WTC11 (cell line): ENCODE data around the gene PRKCE. TPM values are rescaled to one million over a fixed set of nuclear protein-coding genes. Genes with fewer than 3 reads are reported as not detected.

Source experiments
- ATAC-seq: fragments of 200-7000 bp; cut with Tn5 transposase; 2 replicates; pipeline ENCODE4 v1.10.0; 2021; ENCODE audit warnings: mild to moderate bottlenecking, moderate library complexity
- CTCF ChIA-PET: fragments of 300-600 bp; sonication (Branson Sonifier 250); formaldehyde crosslinking; loops from one replicate; lab custom pipeline; 2021; ENCODE audit warnings: antibody characterized with exemption; lab: Charles Lee
- POLR2A ChIA-PET: fragments of 350-600 bp; sonication (Branson Sonifier 250); formaldehyde crosslinking; loops from one replicate; lab custom pipeline; 2021; ENCODE audit warnings: antibody characterized with exemption; lab: Charles Lee
- DNase-seq: peaks from one replicate; pipeline ENCODE4 v3.0.0; 2021; ENCODE audit warnings: low spot score
- H3K27ac Mint-ChIP-seq: 2 replicates; pipeline ENCODE4 v1.8.0; 2021; ENCODE audit warnings: mixed read lengths
- H3K27me3 Mint-ChIP-seq: 2 replicates; pipeline ENCODE4 v1.8.0; 2021; ENCODE audit warnings: low read depth, mild to moderate bottlenecking, moderate library complexity, mixed read lengths
- H3K36me3 Mint-ChIP-seq: 2 replicates; pipeline ENCODE4 v1.8.0; 2021; ENCODE audit warnings: mixed read lengths
- H3K4me1 Mint-ChIP-seq: 2 replicates; pipeline ENCODE4 v1.8.0; 2022; ENCODE audit warnings: mixed read lengths
- H3K4me3 Mint-ChIP-seq: 2 replicates; pipeline ENCODE4 v1.8.0; 2021; ENCODE audit warnings: mild to moderate bottlenecking, moderate library complexity, mixed read lengths
- H3K9me3 Mint-ChIP-seq: 2 replicates; pipeline ENCODE4 v1.8.0; 2021; ENCODE audit warnings: mixed read lengths
- ELF4 ChIP-seq: sonication (generic); formaldehyde crosslinking; IDR thresholded peaks from 2 replicates; pipeline ENCODE4 v1.8.1; 2022; ENCODE audit warnings: low read depth, mild to moderate bottlenecking, moderate library complexity, missing genetic modification reagents
- ETV6 ChIP-seq: sonication (generic); formaldehyde crosslinking; IDR thresholded peaks from 2 replicates; pipeline ENCODE4 v1.8.1; 2022; ENCODE audit warnings: mild to moderate bottlenecking, missing genetic modification reagents
- GRHL2 ChIP-seq: fragments of 250-450 bp; sonication (Bioruptor Pico); IDR thresholded peaks from 2 replicates; pipeline ENCODE4 v1.8.0; 2022; ENCODE audit warnings: mild to moderate bottlenecking, moderate library complexity; ENCODE audit not compliant: insufficient replicate concordance, severe bottlenecking
- HMGA2 ChIP-seq: fragments of 250-450 bp; sonication (Bioruptor Pico); IDR thresholded peaks from 2 replicates; pipeline ENCODE4 v1.4.0; 2021; ENCODE audit warnings: mild to moderate bottlenecking, moderate library complexity
- JUN ChIP-seq: sonication (generic); formaldehyde crosslinking; IDR thresholded peaks from 2 replicates; pipeline ENCODE4 v1.8.0; 2023; ENCODE audit warnings: mild to moderate bottlenecking, missing genetic modification reagents
- MYBL2 ChIP-seq: sonication (generic); formaldehyde crosslinking; IDR thresholded peaks from 2 replicates; pipeline ENCODE4 v1.8.1; 2023; ENCODE audit warnings: mild to moderate bottlenecking, moderate library complexity, missing genetic modification reagents
- NFYB ChIP-seq: sonication (generic); formaldehyde crosslinking; conservative IDR thresholded peaks from 2 replicates; pipeline ENCODE4 v1.8.0; 2022; ENCODE audit warnings: low read depth, missing genetic modification reagents
- TP53 ChIP-seq: sonication (generic); formaldehyde crosslinking; IDR thresholded peaks from 2 replicates; pipeline ENCODE4 v1.8.1; 2023; ENCODE audit warnings: mild to moderate bottlenecking, missing genetic modification reagents
- ZBTB43 ChIP-seq: sonication (generic); formaldehyde crosslinking; IDR thresholded peaks from 2 replicates; pipeline ENCODE4 v1.8.1; 2023; ENCODE audit warnings: mild to moderate bottlenecking, missing genetic modification reagents
- ZNF396 ChIP-seq: fragments of 250-450 bp; sonication (Bioruptor Pico); IDR thresholded peaks from 2 replicates; pipeline ENCODE4 v1.8.0; 2021; ENCODE audit warnings: mild to moderate bottlenecking, moderate library complexity, borderline replicate concordance
- ZNF416 ChIP-seq: fragments of 250-450 bp; sonication (Bioruptor Pico); IDR thresholded peaks from 2 replicates; pipeline ENCODE4 v1.9.0; 2021; ENCODE audit warnings: mild to moderate bottlenecking, inconsistent platforms
- total RNA-seq: library from RNA; stranded (reverse); gene quantifications from 3 replicates; pipeline ENCODE4 v1.2.3, GENCODE V29; 2021
- TF ChIP-seq, protein P1 (sequence below): sonication (generic); formaldehyde crosslinking; IDR thresholded peaks from 2 replicates; pipeline ENCODE4 v1.8.0; 2023; ENCODE audit warnings: missing genetic modification reagents, mild to moderate bottlenecking, borderline replicate concordance
- TF ChIP-seq, protein P2 (sequence below): sonication (generic); formaldehyde crosslinking; IDR thresholded peaks from 2 replicates; pipeline ENCODE4 v1.8.0; 2022; ENCODE audit warnings: mild to moderate bottlenecking, missing genetic modification reagents
- TF ChIP-seq, protein P3 (sequence below): sonication (generic); formaldehyde crosslinking; conservative IDR thresholded peaks from 2 replicates; pipeline ENCODE4 v1.8.1; 2022; ENCODE audit warnings: mild to moderate bottlenecking, missing genetic modification reagents
- TF ChIP-seq, protein P4 (sequence below): fragments of 250-450 bp; sonication (Bioruptor Pico); IDR thresholded peaks from 2 replicates; pipeline ENCODE4 v1.9.0; 2021; ENCODE audit warnings: mild to moderate bottlenecking
- TF ChIP-seq, protein P5 (sequence below): sonication (generic); formaldehyde crosslinking; conservative IDR thresholded peaks from 2 replicates; pipeline ENCODE4 v1.8.1; 2023; ENCODE audit warnings: mild to moderate bottlenecking, low read depth, missing genetic modification reagents, moderate library complexity

The PRKCE gene
- total RNA-seq, 1 experiment from 2014 or later, result 5.8 TPM

DNA sequence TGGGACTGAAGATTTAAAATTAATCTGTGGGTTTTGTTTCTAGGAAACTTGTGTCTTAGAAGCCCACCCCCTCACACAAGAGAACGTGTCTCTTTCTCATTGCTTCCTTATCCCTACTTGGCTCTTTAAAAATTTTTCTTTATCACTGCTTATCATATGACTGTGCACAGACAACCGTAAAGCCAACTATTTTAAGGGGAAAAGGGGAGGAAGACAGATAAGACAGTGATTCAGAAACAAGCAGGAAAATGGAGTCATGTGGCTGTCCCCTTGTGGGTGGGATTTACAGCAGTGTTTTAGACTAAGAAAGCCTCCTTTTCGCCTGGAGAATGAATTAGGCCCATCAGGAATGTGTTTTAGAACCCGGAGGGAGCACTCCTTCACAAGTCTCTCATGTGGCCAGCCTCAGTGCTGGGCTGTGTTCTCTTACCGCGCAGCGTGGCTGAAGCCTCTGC is 17.6 kb downstream of the PRKCE start:
- ATAC-seq (no peak), DNase-seq (no peak)
- TF ChIP-seq, protein P1, sequence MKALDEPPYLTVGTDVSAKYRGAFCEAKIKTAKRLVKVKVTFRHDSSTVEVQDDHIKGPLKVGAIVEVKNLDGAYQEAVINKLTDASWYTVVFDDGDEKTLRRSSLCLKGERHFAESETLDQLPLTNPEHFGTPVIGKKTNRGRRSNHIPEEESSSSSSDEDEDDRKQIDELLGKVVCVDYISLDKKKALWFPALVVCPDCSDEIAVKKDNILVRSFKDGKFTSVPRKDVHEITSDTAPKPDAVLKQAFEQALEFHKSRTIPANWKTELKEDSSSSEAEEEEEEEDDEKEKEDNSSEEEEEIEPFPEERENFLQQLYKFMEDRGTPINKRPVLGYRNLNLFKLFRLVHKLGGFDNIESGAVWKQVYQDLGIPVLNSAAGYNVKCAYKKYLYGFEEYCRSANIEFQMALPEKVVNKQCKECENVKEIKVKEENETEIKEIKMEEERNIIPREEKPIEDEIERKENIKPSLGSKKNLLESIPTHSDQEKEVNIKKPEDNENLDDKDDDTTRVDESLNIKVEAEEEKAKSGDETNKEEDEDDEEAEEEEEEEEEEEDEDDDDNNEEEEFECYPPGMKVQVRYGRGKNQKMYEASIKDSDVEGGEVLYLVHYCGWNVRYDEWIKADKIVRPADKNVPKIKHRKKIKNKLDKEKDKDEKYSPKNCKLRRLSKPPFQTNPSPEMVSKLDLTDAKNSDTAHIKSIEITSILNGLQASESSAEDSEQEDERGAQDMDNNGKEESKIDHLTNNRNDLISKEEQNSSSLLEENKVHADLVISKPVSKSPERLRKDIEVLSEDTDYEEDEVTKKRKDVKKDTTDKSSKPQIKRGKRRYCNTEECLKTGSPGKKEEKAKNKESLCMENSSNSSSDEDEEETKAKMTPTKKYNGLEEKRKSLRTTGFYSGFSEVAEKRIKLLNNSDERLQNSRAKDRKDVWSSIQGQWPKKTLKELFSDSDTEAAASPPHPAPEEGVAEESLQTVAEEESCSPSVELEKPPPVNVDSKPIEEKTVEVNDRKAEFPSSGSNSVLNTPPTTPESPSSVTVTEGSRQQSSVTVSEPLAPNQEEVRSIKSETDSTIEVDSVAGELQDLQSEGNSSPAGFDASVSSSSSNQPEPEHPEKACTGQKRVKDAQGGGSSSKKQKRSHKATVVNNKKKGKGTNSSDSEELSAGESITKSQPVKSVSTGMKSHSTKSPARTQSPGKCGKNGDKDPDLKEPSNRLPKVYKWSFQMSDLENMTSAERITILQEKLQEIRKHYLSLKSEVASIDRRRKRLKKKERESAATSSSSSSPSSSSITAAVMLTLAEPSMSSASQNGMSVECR, result no peak
- TF ChIP-seq ZNF416, result no peak
- no peak for TF ChIP-seq NFYB (CRISPR knock-in tag)
- no peak for TF ChIP-seq JUN (CRISPR knock-in tag)
- no peak for TF ChIP-seq HMGA2
- no peak for TF ChIP-seq ELF4 (CRISPR knock-in tag)
- TF ChIP-seq, protein P2, sequence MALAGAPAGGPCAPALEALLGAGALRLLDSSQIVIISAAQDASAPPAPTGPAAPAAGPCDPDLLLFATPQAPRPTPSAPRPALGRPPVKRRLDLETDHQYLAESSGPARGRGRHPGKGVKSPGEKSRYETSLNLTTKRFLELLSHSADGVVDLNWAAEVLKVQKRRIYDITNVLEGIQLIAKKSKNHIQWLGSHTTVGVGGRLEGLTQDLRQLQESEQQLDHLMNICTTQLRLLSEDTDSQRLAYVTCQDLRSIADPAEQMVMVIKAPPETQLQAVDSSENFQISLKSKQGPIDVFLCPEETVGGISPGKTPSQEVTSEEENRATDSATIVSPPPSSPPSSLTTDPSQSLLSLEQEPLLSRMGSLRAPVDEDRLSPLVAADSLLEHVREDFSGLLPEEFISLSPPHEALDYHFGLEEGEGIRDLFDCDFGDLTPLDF, result no peak
- no peak for TF ChIP-seq GRHL2 (CRISPR knock-in tag)
- TF ChIP-seq, protein P3, sequence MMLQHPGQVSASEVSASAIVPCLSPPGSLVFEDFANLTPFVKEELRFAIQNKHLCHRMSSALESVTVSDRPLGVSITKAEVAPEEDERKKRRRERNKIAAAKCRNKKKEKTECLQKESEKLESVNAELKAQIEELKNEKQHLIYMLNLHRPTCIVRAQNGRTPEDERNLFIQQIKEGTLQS (CRISPR knock-in tag), result no peak
- no peak for TF ChIP-seq ZBTB43 (CRISPR knock-in tag)
- TF ChIP-seq, protein P4, sequence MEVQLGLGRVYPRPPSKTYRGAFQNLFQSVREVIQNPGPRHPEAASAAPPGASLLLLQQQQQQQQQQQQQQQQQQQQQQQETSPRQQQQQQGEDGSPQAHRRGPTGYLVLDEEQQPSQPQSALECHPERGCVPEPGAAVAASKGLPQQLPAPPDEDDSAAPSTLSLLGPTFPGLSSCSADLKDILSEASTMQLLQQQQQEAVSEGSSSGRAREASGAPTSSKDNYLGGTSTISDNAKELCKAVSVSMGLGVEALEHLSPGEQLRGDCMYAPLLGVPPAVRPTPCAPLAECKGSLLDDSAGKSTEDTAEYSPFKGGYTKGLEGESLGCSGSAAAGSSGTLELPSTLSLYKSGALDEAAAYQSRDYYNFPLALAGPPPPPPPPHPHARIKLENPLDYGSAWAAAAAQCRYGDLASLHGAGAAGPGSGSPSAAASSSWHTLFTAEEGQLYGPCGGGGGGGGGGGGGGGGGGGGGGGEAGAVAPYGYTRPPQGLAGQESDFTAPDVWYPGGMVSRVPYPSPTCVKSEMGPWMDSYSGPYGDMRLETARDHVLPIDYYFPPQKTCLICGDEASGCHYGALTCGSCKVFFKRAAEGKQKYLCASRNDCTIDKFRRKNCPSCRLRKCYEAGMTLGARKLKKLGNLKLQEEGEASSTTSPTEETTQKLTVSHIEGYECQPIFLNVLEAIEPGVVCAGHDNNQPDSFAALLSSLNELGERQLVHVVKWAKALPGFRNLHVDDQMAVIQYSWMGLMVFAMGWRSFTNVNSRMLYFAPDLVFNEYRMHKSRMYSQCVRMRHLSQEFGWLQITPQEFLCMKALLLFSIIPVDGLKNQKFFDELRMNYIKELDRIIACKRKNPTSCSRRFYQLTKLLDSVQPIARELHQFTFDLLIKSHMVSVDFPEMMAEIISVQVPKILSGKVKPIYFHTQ (CRISPR knock-in tag), result no peak
- Mint-ChIP-seq H3K36me3 (no peaks in the 10 kb centered on the region), H3K4me3 (no peak overlapping the region), H3K9me3 (no peaks in the 10 kb centered on the region), H3K4me1 (peaks cover 14% of the 10 kb centered on the region), H3K27me3 (no peaks in the 10 kb centered on the region), H3K27ac (no peak overlapping the region)
- ChIA-PET POLR2A (no interaction called here), CTCF (no interaction called here)

- Mint-ChIP-seq H3K4me1 (peaks cover 15% of the 10 kb centered on the region), H3K27ac (no peak overlapping the region), H3K9me3 (no peaks in the 10 kb centered on the region), H3K36me3 (no peaks in the 10 kb centered on the region), H3K27me3 (no peaks in the 10 kb centered on the region), H3K4me3 (no peak overlapping the region)
- POLR2A ChIA-PET, result no interaction called here
- CTCF ChIA-PET, result no interaction called here
- TF ChIP-seq ZNF396, result no peak
- no peak for TF ChIP-seq MYBL2 (CRISPR knock-in tag)
- TF ChIP-seq, protein P5, sequence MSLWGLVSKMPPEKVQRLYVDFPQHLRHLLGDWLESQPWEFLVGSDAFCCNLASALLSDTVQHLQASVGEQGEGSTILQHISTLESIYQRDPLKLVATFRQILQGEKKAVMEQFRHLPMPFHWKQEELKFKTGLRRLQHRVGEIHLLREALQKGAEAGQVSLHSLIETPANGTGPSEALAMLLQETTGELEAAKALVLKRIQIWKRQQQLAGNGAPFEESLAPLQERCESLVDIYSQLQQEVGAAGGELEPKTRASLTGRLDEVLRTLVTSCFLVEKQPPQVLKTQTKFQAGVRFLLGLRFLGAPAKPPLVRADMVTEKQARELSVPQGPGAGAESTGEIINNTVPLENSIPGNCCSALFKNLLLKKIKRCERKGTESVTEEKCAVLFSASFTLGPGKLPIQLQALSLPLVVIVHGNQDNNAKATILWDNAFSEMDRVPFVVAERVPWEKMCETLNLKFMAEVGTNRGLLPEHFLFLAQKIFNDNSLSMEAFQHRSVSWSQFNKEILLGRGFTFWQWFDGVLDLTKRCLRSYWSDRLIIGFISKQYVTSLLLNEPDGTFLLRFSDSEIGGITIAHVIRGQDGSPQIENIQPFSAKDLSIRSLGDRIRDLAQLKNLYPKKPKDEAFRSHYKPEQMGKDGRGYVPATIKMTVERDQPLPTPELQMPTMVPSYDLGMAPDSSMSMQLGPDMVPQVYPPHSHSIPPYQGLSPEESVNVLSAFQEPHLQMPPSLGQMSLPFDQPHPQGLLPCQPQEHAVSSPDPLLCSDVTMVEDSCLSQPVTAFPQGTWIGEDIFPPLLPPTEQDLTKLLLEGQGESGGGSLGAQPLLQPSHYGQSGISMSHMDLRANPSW, result no peak
- TF ChIP-seq ELF4 (CRISPR knock-in tag), result no peak
- no peak for TF ChIP-seq TP53
- no peak for TF ChIP-seq ETV6 (CRISPR knock-in tag)
- TF ChIP-seq, all 79 proteins: peak for 0
- DNase-seq (no peak), ATAC-seq (no peak)
These were observed 19.2 kb downstream of the PRKCE start for GRCh38 chr2:45670646-45671045.
